Fibroblast of the aortic adventitia (primary cell): Measurements from ENCODE around the gene ITGAD. TPM values are rescaled to one million over a fixed set of nuclear protein-coding genes. Genes with fewer than 3 reads are reported as not detected.

Experiments used
- DNase-seq: peaks from one replicate; pipeline ENCODE4 v3.0.0-alpha.2; 2010; ENCODE audit warnings: low read depth
- H3K4me3 ChIP-seq: 2 replicates; pipeline ENCODE4 v1.5.1; 2011; ENCODE audit warnings: low read depth, mild to moderate bottlenecking, control low read depth, low read length, moderate library complexity
- CTCF ChIP-seq: IDR thresholded peaks from 2 replicates; pipeline ENCODE4 v1.5.1; 2011; ENCODE audit warnings: mild to moderate bottlenecking, low read length, control low read depth, inconsistent platforms; ENCODE audit not compliant: insufficient read depth
- total RNA-seq: library from RNA; depleted of rRNA; stranded (reverse); fragments of >200 nt; gene quantifications from 2 replicates; pipeline ENCODE4 v1.2.3, GENCODE V29; 2012; ENCODE audit warnings: low replicate concordance

ITGAD gene
- total RNA-seq, 1 donor, result not detected

- peak; percentile 12 for DNase-seq
- no peak for TF ChIP-seq CTCF
- no peak overlapping the region for H3K4me3 ChIP-seq
Measured at GRCh38 chr16:31402687-31403086, 9.6 kb downstream of the ITGAD start.

GRCh38 chr16:31403590-31404352, 10.6 kb downstream of the ITGAD start:
- DNase-seq, result no peak
- TF ChIP-seq CTCF, result no peak

GRCh38 chr16:31404353-31405064, 11.4 kb downstream of the ITGAD start:
- H3K4me3 ChIP-seq, result peak overlapping the region; percentile 59
- no peak for TF ChIP-seq CTCF
- peak; percentile 44 for DNase-seq

More at GRCh38 chr16:31403590-31404352, 10.6 kb downstream of the ITGAD start:
- H3K4me3 ChIP-seq, result peak overlapping the region; percentile 59

- no peak for TF ChIP-seq CTCF
- DNase-seq, result no peak
- H3K4me3 ChIP-seq, result no peak overlapping the region
Measured at GRCh38 chr16:31407406-31407805, 14.3 kb downstream of the ITGAD start.

GRCh38 chr16:31409433-31409832, 16.3 kb downstream of the ITGAD start:
- peak; percentile 3 for DNase-seq
- no peak for TF ChIP-seq CTCF
- no peak overlapping the region for H3K4me3 ChIP-seq

- TF ChIP-seq CTCF, result no peak
- DNase-seq, result no peak
- no peak overlapping the region for H3K4me3 ChIP-seq
Measured at GRCh38 chr16:31410082-31410481, 16.9 kb downstream of the ITGAD start.
